Measurements from ENCODE around the gene SVOP. TPM values are rescaled to one million over a fixed set of nuclear protein-coding genes. Genes with fewer than 3 reads are reported as not detected.
"Not testable (repeated sequence)": the region's sequence is repeated elsewhere in the genome, so short reads cannot be mapped to it uniquely, and the experiment has no call there.

The SVOP gene
- polyA plus RNA-seq, 5 donors, result 0.04 to 0.28 (median 0.08) TPM

- DNase-seq, result no peak
Observed at GRCh38 chr12:108895220-108895802, 125.6 kb downstream of the SVOP start.

GRCh38 chr12:108890208-108890607 is 130.7 kb downstream of the SVOP start:
- no peak for DNase-seq

- DNase-seq, result no peak
Observed at GRCh38 chr12:108888031-108888430, 132.8 kb downstream of the SVOP start.

- DNase-seq, result no peak
Observed at GRCh38 chr12:108886873-108887629, 133.8 kb downstream of the SVOP start.

- no peak for DNase-seq
Observed at GRCh38 chr12:108884116-108885012, 136.5 kb downstream of the SVOP start.

GRCh38 chr12:108881953-108882352 is 138.9 kb downstream of the SVOP start:
- no peak for DNase-seq

GRCh38 chr12:108879615-108880254 is 141.1 kb downstream of the SVOP start, which contains the start of gene DAO:
Gene DAO, plus strand, starts transcription at chr12:108880092. Its CDS starts 4,915 bp downstream, at chr12:108885007.
- DNase-seq, result no peak

GRCh38 chr12:108876550-108876949 is 144.3 kb downstream of the SVOP start:
- DNase-seq, result no peak

- DNase-seq, result no peak
Observed at GRCh38 chr12:108875682-108876361, 145.0 kb downstream of the SVOP start.

- no peak for DNase-seq
Observed at GRCh38 chr12:108875280-108875679, 145.6 kb downstream of the SVOP start.

GRCh38 chr12:108868781-108869180 is 152.1 kb downstream of the SVOP start:
- no peak for DNase-seq

- DNase-seq, result not testable (repeated sequence)
Observed at GRCh38 chr12:108866083-108866482, 154.8 kb downstream of the SVOP start.

- DNase-seq, result no peak
Observed at GRCh38 chr12:108865169-108865568, 155.7 kb downstream of the SVOP start.

- no peak for DNase-seq
Observed at GRCh38 chr12:108862588-108862959, 158.3 kb downstream of the SVOP start.

GRCh38 chr12:108861878-108862587 is 158.8 kb downstream of the SVOP start:
- no peak for DNase-seq

- DNase-seq, result no peak
Observed at GRCh38 chr12:108860443-108860842, 160.4 kb downstream of the SVOP start.

GRCh38 chr12:108859923-108860291 is 161.0 kb downstream of the SVOP start:
- DNase-seq, result no peak

GRCh38 chr12:108859141-108859922 is 161.5 kb downstream of the SVOP start:
- not testable (repeated sequence) for DNase-seq

- DNase-seq, result peak in 1 of 2 donors; percentile 41
Observed at GRCh38 chr12:108858311-108859074, 162.4 kb downstream of the SVOP start.

Measured in right lung (tissue), 5 donors.